ENCODE results near the gene TPSB2.
"Not testable (repeated sequence)": the region's sequence is repeated elsewhere in the genome, so short reads cannot be mapped to it uniquely, and the experiment has no call there.

Gene TPSB2

DNA sequence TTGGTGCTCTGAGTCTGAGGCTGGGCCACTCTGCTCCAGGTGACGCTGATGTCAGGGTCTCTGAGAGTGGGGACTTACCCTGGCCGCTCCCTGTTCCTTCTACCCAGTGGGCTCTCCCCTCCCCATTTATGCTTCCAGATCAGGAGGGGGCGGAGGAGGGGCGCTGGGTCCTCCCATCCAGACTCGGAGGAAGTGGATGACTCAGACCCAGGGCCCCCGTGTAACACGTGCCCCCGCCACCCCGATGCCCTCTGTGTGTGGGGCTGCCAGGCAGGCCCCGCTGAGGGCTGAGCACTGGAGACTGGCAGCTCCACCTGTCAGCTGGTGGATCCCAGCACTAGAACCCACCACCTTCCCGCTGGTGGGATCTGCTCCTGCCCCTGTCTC, at the start of gene TPSB2:
Gene TPSB2, minus strand, starts transcription at position 101 of the 387 bp plus-strand sequence. CDS start 233 bp downstream, outside the sequence.
- H3K9me3 ChIP-seq (ENCODE audit: control insufficient read depth, low read length); H3K27me3 ChIP-seq (replicated peaks; ENCODE audit: control insufficient read depth, insufficient read depth, low read length); H3K4me3 ChIP-seq (ENCODE audit: low read length); H3K9ac ChIP-seq (ENCODE audit: low read length); DNase-seq (ENCODE audit: low read depth); H3K4me1 ChIP-seq (ENCODE audit: control insufficient read depth, insufficient read depth, low read length); H3K36me3 ChIP-seq (ENCODE audit: control insufficient read depth, insufficient read depth, low read length, severe bottlenecking): not testable (repeated sequence)

DNA sequence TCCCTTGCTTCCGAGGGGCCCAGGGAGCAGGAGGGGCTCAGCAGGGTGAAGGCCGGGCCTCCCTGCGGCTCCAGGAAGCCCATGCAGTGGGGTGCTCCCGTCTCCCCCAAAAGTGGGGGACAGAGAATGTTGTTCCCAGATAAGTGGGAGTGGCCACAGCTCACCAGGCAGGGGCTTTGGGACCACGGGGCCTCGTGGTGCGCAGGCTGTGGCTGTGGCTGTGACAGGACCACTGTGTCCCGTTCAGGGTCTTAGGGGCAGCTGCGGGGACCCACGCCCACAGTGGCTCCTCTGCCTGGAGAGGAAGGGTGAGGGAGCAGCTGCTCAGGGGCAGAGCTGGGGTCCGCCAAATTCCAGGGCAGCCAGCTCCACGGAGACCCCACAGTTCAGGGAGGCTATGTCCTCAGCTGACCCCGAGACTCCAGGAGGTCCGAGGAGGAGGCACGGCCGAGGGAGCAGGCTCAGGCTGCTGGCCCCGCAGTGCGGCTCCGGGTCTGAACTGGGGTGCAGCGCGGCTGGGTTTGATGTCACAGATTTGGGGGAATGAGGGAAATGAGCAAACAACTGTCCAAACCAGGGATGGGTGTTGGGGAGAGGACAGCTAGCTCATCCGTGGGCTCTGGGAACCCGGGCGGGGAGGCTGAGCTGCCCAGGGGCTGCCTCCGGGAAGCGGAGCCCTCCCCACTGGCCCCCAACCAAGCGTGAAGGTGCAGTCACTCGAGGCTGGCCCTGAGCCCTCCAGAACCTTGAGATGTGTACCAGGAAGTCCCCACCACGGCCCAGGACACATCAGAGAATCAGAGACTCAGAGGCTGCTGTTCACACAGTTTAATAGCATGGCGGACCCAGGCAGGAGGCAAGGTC, 49.3 kb upstream of the TPSB2 start:
- DNase-seq (ENCODE audit: low read depth): no peak
- no peak overlapping the region for H3K9ac ChIP-seq (ENCODE audit: low read length)
- no peaks in the 10 kb centered on the region for H3K4me1 ChIP-seq (ENCODE audit: control insufficient read depth, insufficient read depth, low read length)
- no peaks in the 10 kb centered on the region for H3K9me3 ChIP-seq (ENCODE audit: control insufficient read depth, low read length)
- no peaks in the 10 kb centered on the region for H3K36me3 ChIP-seq (ENCODE audit: control insufficient read depth, insufficient read depth, low read length, severe bottlenecking)
- H3K27me3 ChIP-seq (replicated peaks; ENCODE audit: control insufficient read depth, insufficient read depth, low read length): peaks cover 65% of the 10 kb centered on the region
- H3K4me3 ChIP-seq (ENCODE audit: low read length): no peak overlapping the region

DNA sequence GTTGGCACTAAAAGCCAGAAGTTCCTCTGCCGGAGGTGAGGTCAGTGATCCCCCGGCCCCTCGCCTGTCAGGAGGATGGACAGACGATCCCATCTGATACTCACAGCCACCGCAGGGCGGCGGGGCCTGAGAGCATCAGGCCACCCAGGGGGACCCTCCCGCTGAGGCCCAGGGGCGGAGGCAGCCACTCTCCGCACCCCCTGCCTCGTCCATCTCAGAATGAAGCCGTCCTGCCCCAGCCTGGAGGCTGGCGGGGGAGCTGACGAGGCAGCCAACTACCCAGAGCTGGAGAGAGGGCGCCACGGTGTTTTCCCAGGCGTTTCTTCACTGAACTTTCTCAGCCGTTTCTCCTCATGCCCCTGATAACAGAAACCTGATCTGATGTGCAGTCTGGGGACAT, 48.5 kb upstream of the TPSB2 start:
- H3K4me1 ChIP-seq (ENCODE audit: control insufficient read depth, insufficient read depth, low read length): no peaks in the 10 kb centered on the region
- H3K9ac ChIP-seq (ENCODE audit: low read length): no peak overlapping the region
- H3K9me3 ChIP-seq (ENCODE audit: control insufficient read depth, low read length): no peaks in the 10 kb centered on the region
- H3K4me3 ChIP-seq (ENCODE audit: low read length): no peak overlapping the region
- peaks cover 63% of the 10 kb centered on the region for H3K27me3 ChIP-seq (replicated peaks; ENCODE audit: control insufficient read depth, insufficient read depth, low read length)
- peak; percentile 3 for DNase-seq (ENCODE audit: low read depth)
- no peaks in the 10 kb centered on the region for H3K36me3 ChIP-seq (ENCODE audit: control insufficient read depth, insufficient read depth, low read length, severe bottlenecking)

DNA sequence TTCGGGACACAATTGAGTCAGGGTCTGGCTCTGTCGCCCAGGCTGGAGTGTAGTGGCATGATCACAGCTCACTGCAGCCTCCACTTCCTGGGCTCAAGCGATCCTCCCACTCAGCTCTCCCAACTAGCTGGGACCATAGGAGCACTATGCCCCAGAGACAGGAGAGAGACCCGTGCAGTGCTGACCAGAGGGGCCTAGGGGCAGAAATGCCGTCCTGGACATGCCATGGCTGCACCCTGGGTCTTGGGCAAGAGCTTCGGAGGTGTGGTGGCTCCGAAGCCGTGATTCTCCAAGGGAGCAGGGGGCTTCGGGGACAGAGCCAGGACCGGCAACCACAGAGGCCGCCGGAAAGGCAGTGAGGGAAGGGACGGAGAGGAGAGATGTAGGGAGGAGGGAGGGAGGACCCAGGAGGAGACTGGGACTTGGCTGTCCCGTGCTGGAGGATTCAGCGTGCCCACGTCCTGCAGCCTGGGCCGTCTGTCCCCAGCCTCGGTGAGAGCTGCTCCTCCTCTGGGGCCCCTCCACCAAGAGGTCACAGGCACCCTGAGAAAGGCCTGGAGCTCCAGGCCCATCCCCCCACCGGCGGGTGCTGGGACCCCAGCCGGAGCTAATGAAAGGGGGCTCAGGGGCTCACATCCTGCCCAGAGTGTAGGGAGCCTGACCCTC, 47.8 kb upstream of the TPSB2 start:
- no peak for DNase-seq (ENCODE audit: low read depth)
- H3K27me3 ChIP-seq (replicated peaks; ENCODE audit: control insufficient read depth, insufficient read depth, low read length): peaks cover 65% of the 10 kb centered on the region
- no peak overlapping the region for H3K4me3 ChIP-seq (ENCODE audit: low read length)
- no peak overlapping the region for H3K9ac ChIP-seq (ENCODE audit: low read length)
- H3K4me1 ChIP-seq (ENCODE audit: control insufficient read depth, insufficient read depth, low read length): no peaks in the 10 kb centered on the region
- H3K9me3 ChIP-seq (ENCODE audit: control insufficient read depth, low read length): no peaks in the 10 kb centered on the region
- H3K36me3 ChIP-seq (ENCODE audit: control insufficient read depth, insufficient read depth, low read length, severe bottlenecking): no peaks in the 10 kb centered on the region

DNA sequence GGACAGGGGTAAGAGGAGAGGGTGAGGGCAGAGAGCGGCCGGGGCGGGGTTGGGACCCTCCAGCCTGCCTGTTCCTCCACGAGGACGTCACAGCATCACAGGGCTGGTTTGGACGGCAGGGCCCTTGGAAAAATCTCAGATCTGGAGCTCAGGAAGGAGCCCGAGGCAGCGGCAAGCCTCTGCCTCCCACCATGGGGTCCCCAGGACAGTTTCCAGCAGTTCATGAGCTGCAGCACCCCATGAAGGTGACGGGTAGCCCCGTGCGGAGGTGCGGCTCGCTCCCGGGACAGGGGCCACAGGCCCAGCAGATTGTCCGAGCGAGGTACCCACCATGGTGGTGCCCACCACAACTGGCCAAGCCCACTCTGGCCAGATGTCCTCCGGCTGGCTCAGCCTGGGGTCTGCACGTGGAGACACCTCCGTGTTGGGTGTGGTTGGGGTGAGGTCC, 47.2 kb upstream of the TPSB2 start:
- no peak for DNase-seq (ENCODE audit: low read depth)
- peaks cover 66% of the 10 kb centered on the region for H3K27me3 ChIP-seq (replicated peaks; ENCODE audit: control insufficient read depth, insufficient read depth, low read length)
- H3K4me3 ChIP-seq (ENCODE audit: low read length): no peak overlapping the region

DNA sequence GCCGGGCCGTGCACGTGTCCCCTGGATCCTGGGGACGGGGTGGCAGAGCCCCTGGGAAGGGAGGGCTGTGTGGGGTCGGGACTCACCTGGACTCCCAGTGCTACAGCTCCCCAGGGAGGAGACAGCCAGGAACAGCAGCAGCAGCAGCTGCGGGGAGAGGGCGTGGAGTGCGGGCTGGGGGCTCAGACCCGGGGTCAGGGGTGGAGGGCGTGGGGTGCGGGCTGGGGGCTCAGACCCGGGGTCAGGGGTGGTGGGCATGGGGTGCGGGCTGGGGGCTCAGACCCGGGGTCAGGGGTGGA, 46.5 kb upstream of the TPSB2 start:
- H3K36me3 ChIP-seq (ENCODE audit: control insufficient read depth, insufficient read depth, low read length, severe bottlenecking): no peaks in the 10 kb centered on the region
- DNase-seq (ENCODE audit: low read depth): no peak
- no peak overlapping the region for H3K9ac ChIP-seq (ENCODE audit: low read length)
- no peaks in the 10 kb centered on the region for H3K9me3 ChIP-seq (ENCODE audit: control insufficient read depth, low read length)
- H3K4me3 ChIP-seq (ENCODE audit: low read length): no peak overlapping the region
- H3K4me1 ChIP-seq (ENCODE audit: control insufficient read depth, insufficient read depth, low read length): no peaks in the 10 kb centered on the region
- H3K27me3 ChIP-seq (replicated peaks; ENCODE audit: control insufficient read depth, insufficient read depth, low read length): peaks cover 66% of the 10 kb centered on the region

More for the DNA sequence above, 47.2 kb upstream of the TPSB2 start:
- H3K9ac ChIP-seq (ENCODE audit: low read length): no peak overlapping the region
- H3K9me3 ChIP-seq (ENCODE audit: control insufficient read depth, low read length): no peaks in the 10 kb centered on the region
- no peaks in the 10 kb centered on the region for H3K4me1 ChIP-seq (ENCODE audit: control insufficient read depth, insufficient read depth, low read length)
- no peaks in the 10 kb centered on the region for H3K36me3 ChIP-seq (ENCODE audit: control insufficient read depth, insufficient read depth, low read length, severe bottlenecking)

DNA sequence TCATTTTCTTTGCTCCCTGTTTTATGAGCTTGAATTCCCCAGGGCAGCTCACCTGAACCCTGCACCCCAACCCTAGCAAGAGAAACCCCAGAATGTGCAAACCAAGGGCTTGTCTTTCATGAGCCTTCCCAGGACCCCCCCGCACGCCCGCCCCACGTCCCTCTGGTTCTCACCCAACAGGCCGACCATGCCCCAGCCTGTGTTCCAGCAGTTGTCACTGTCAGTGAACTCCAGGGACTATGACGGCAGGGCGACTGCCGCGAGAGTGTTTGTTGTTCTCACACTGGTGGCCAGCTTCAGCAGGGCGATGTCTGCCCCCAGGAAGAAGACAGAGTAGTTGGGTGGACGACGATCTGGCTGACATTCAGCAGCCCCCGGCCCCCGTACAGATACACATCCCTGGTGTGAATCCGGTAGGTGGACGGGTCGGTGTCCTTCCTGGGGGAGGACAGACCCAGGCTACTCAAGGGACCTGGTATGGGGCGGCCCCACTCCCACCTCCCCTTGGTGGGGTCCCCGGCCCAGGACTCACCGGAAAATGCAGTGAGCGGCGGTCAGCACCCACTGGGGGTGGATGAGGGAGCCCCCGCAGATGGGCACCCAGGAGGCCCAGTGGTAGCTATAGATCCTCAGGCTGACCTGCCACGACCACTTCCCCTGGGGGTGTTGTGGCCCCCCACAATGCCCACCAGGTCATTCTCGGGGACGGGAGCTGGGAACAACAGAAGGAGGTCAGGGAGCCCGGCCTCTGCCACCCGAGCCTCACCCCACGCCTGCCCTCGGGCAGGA, 46.0 kb upstream of the TPSB2 start:
- no peaks in the 10 kb centered on the region for H3K4me1 ChIP-seq (ENCODE audit: control insufficient read depth, insufficient read depth, low read length)
- H3K9ac ChIP-seq (ENCODE audit: low read length): no peak overlapping the region
- H3K4me3 ChIP-seq (ENCODE audit: low read length): no peak overlapping the region
- H3K36me3 ChIP-seq (ENCODE audit: control insufficient read depth, insufficient read depth, low read length, severe bottlenecking): no peaks in the 10 kb centered on the region
- H3K9me3 ChIP-seq (ENCODE audit: control insufficient read depth, low read length): no peaks in the 10 kb centered on the region
- peaks cover 64% of the 10 kb centered on the region for H3K27me3 ChIP-seq (replicated peaks; ENCODE audit: control insufficient read depth, insufficient read depth, low read length)
- no peak for DNase-seq (ENCODE audit: low read depth)

DNA sequence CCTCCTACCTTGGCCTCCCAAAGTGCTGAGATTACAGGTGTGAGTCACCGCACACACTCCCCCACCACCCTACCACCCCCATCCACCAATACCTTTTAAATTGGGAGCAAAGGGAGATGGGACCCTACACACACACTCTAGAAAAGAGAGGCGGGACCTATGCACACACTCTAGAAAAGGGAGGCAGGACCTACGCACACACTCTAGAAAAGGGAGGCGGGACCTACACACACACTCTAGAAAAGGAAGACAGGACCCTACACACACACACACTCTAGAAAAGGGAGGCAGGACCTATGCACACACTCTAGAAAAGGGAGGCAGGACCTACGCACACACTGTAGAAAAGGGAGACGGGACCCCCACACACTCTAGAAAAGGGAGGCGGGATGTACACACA, 44.8 kb upstream of the TPSB2 start:
- Histone ChIP-seq H3K9me3 (ENCODE audit: control insufficient read depth, low read length) (no peaks in the 10 kb centered on the region), H3K4me1 (ENCODE audit: control insufficient read depth, insufficient read depth, low read length) (no peaks in the 10 kb centered on the region), H3K4me3 (ENCODE audit: low read length) (no peak overlapping the region), H3K36me3 (ENCODE audit: control insufficient read depth, insufficient read depth, low read length, severe bottlenecking) (no peaks in the 10 kb centered on the region), H3K9ac (ENCODE audit: low read length) (no peak overlapping the region), H3K27me3 (replicated peaks; ENCODE audit: control insufficient read depth, insufficient read depth, low read length) (peaks cover 61% of the 10 kb centered on the region)
- DNase-seq (ENCODE audit: low read depth): no peak

DNA sequence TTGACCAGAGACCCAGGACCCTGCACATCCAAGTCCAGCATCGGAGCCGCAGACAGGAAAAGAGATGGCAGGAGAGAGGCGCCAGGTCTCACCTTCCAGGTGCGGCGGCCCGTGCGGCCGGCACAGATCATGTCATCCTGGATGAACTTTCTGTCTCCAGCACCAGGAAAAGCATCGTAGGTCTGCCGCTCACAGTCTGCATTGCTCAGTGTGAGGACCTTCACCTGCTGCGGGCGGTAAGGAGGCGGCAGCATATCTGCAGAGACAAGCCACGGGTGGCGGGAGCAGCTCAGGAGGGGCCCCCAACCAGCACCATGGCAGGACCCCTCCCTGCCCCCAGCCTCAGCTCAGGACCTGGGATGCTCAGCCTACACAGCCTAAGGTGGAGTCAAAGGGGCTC, 43.8 kb upstream of the TPSB2 start:
- Histone ChIP-seq H3K4me3 (ENCODE audit: low read length) (no peak overlapping the region), H3K36me3 (ENCODE audit: control insufficient read depth, insufficient read depth, low read length, severe bottlenecking) (no peaks in the 10 kb centered on the region), H3K4me1 (ENCODE audit: control insufficient read depth, insufficient read depth, low read length) (no peaks in the 10 kb centered on the region), H3K9ac (ENCODE audit: low read length) (no peak overlapping the region), H3K9me3 (ENCODE audit: control insufficient read depth, low read length) (no peaks in the 10 kb centered on the region), H3K27me3 (replicated peaks; ENCODE audit: control insufficient read depth, insufficient read depth, low read length) (peaks cover 62% of the 10 kb centered on the region)
- no peak for DNase-seq (ENCODE audit: low read depth)

DNA sequence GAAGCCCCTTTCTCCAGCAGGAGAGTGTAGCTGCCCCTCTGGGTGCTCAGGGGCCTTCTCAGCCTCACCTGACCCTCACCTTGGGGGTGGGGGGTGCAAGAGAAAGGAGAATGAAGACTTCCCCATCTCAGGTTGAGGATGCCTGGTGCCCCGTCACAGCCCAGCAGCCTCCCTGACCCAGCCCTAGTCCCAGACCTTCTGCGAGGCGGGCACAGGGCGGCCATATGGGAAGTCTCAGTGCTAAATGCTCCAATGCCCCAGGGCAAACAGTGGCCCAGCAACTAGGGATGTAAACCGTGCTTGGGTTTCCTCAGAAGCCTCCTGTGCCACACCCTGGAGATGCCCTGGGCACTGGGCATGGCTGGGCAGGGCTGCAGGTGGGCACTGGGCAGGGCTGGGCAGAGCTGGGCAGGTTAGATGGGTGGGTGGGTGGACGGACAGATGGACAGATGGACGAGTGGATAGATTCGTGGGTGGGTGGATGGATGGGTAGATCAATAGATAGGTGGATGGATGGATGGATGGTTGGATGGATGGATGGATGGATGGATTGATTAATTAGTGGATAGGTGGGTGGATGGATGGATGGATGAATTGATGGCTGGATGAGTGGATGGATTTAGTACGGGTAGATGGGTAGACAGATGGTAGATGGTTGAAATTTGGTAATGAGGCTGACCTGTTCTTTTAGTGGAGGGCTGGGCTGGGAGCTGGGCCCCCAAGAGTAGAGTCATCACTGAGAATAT, 42.6 kb upstream of the TPSB2 start:
- no peaks in the 10 kb centered on the region for H3K36me3 ChIP-seq (ENCODE audit: control insufficient read depth, insufficient read depth, low read length, severe bottlenecking)
- no peak overlapping the region for H3K4me3 ChIP-seq (ENCODE audit: low read length)
- H3K9me3 ChIP-seq (ENCODE audit: control insufficient read depth, low read length): no peaks in the 10 kb centered on the region
- H3K9ac ChIP-seq (ENCODE audit: low read length): no peak overlapping the region
- H3K27me3 ChIP-seq (replicated peaks; ENCODE audit: control insufficient read depth, insufficient read depth, low read length): peaks cover 52% of the 10 kb centered on the region
- H3K4me1 ChIP-seq (ENCODE audit: control insufficient read depth, insufficient read depth, low read length): no peaks in the 10 kb centered on the region
- DNase-seq (ENCODE audit: low read depth): no peak
